SU-DHL-6 (cell line): ENCODE data around the gene SNAP91.

ENCODE experiments used
- H2AFZ ChIP-seq: fragments of 200-600 bp; sonication (generic); 2 replicates; pipeline ENCODE4 v1.6.1; 2014; ENCODE audit warnings: low read depth, mild to moderate bottlenecking, moderate library complexity, mixed read lengths, antibody characterized with exemption, low read length; ENCODE audit not compliant: severe bottlenecking
- H3F3A ChIP-seq: fragments of 200-600 bp; shearing (Covaris generic); 2 replicates; pipeline ENCODE4 v1.6.0; 2016; ENCODE audit warnings: antibody characterized with exemption, mild to moderate bottlenecking; ENCODE audit not compliant: insufficient read depth
- H3K27ac ChIP-seq: fragments of 200-600 bp; sonication (generic); 2 replicates; pipeline ENCODE4 v1.5.1; 2016; ENCODE audit warnings: low read depth, mild to moderate bottlenecking, low read length, moderate library complexity, mixed read lengths
- H3K27me3 ChIP-seq: fragments of 200-600 bp; sonication (generic), shearing (Covaris generic); 2 replicates; pipeline ENCODE4 v1.6.0; 2014; ENCODE audit warnings: mild to moderate bottlenecking, low read length
- H3K36me3 ChIP-seq: fragments of 200-600 bp; sonication (generic); 2 replicates; pipeline ENCODE4 v1.6.1; 2014; ENCODE audit warnings: mild to moderate bottlenecking, low read length, mixed read lengths
- H3K4me2 ChIP-seq: fragments of 300-600, 200-600 bp; shearing (Covaris generic), sonication (generic); 2 replicates; pipeline ENCODE4 v1.6.0; 2014; ENCODE audit warnings: low read length, low read depth, mild to moderate bottlenecking; ENCODE audit not compliant: poor library complexity, severe bottlenecking
- H3K4me3 ChIP-seq: fragments of 200-600 bp; sonication (generic); 2 replicates; pipeline ENCODE4 v1.5.1; 2014; ENCODE audit warnings: antibody characterized with exemption, low read length, mild to moderate bottlenecking, mixed read lengths; ENCODE audit not compliant: insufficient read depth, poor library complexity, severe bottlenecking
- H3K79me2 ChIP-seq: fragments of 200-600 bp; sonication (generic); 2 replicates; pipeline ENCODE4 v1.6.1; 2014; ENCODE audit warnings: mild to moderate bottlenecking, low read length, moderate library complexity; ENCODE audit not compliant: insufficient read depth
- H3K9ac ChIP-seq: fragments of 200-600 bp; sonication (generic); 2 replicates; pipeline ENCODE4 v1.7.0; 2014; ENCODE audit warnings: mild to moderate bottlenecking, low read length
- H3K9me2 ChIP-seq: fragments of 200-600 bp; sonication (generic); replicated peaks from 2 replicates; pipeline ENCODE4 v1.6.1; 2014; ENCODE audit warnings: low read length; ENCODE audit not compliant: insufficient read depth
- H3K9me3 ChIP-seq: fragments of 200-600 bp; sonication (generic); 2 replicates; pipeline ENCODE4 v1.6.1; 2014; ENCODE audit warnings: low read length, mixed read lengths; ENCODE audit not compliant: insufficient read depth
- H4K20me1 ChIP-seq: fragments of 200-600 bp; sonication (generic); 2 replicates; pipeline ENCODE4 v1.6.1; 2014; ENCODE audit warnings: low read depth, mild to moderate bottlenecking, antibody characterized with exemption, low read length, moderate library complexity, mixed read lengths
- CTCF ChIP-seq: fragments of 200-600 bp; sonication (generic); IDR thresholded peaks from one replicate; pipeline ENCODE4 v1.5.1; 2017; ENCODE audit warnings: antibody characterized with exemption, mild to moderate bottlenecking, low read length, moderate library complexity; ENCODE audit not compliant: insufficient read depth, poor library complexity, severe bottlenecking
- EZH2phosphoT487 ChIP-seq: fragments of 200-600 bp; sonication (generic), shearing (Covaris generic); conservative IDR thresholded peaks from 2 replicates; pipeline ENCODE4 v1.6.1; 2018; ENCODE audit warnings: mild to moderate bottlenecking, antibody characterized with exemption, low read length, moderate library complexity, mixed read lengths

Gene SNAP91

GRCh38 chr6:83685481-83685880 lies 23.4 kb downstream of the SNAP91 start:
- no peaks in the 10 kb centered on the region for H3K36me3 ChIP-seq
- H3K4me2 ChIP-seq, result no peak overlapping the region
- H2AFZ ChIP-seq, result no peak overlapping the region
- no peak for TF ChIP-seq CTCF
- TF ChIP-seq EZH2phosphoT487, result no peak
- H3K9me3 ChIP-seq, result no peaks in the 10 kb centered on the region
- no peaks in the 10 kb centered on the region for H3K9me2 ChIP-seq
- no peak overlapping the region for H3K4me3 ChIP-seq
- H3K79me2 ChIP-seq, result no peaks in the 10 kb centered on the region
- no peak overlapping the region for H3K27ac ChIP-seq
- no peaks in the 10 kb centered on the region for H3K27me3 ChIP-seq
- no peak overlapping the region for H3K9ac ChIP-seq
- no peaks in the 10 kb centered on the region for H3F3A ChIP-seq
- H4K20me1 ChIP-seq, result no peaks in the 10 kb centered on the region

GRCh38 chr6:83677791-83678190 lies 31.1 kb downstream of the SNAP91 start:
- H3K27me3 ChIP-seq, result no peaks in the 10 kb centered on the region
- H3F3A ChIP-seq, result no peaks in the 10 kb centered on the region
- no peak overlapping the region for H3K4me3 ChIP-seq
- TF ChIP-seq CTCF (no peak), EZH2phosphoT487 (no peak)
- H2AFZ ChIP-seq, result no peak overlapping the region
- H4K20me1 ChIP-seq, result no peaks in the 10 kb centered on the region
- H3K9me2 ChIP-seq, result no peaks in the 10 kb centered on the region
- no peak overlapping the region for H3K27ac ChIP-seq
- no peak overlapping the region for H3K4me2 ChIP-seq
- no peak overlapping the region for H3K9ac ChIP-seq
- H3K9me3 ChIP-seq, result no peaks in the 10 kb centered on the region
- no peaks in the 10 kb centered on the region for H3K79me2 ChIP-seq
- no peaks in the 10 kb centered on the region for H3K36me3 ChIP-seq

DNA sequence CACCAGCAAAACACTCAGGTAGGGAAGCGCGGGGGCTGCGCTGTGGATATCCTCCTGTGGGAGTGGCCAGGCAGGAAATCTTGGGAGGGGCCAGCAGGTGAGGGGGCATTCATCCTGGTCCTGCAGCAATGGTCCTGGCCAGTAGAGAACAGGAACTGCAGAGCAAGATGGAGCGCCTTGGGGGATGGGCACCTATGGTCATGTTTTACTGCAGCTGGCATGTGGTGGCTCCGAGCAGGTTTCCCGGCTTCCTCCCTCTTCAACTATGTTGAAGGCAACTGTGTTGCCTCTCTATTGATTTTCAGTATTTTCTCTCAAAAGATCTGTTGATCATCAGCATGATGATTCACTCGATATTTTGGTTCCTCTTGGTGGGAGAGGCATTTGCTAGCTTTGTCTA lies 70.9 kb downstream of the SNAP91 start:
- Histone ChIP-seq H3K27me3 (no peaks in the 10 kb centered on the region), H3K9me3 (no peaks in the 10 kb centered on the region), H3K9me2 (no peaks in the 10 kb centered on the region), H4K20me1 (no peaks in the 10 kb centered on the region), H3K9ac (no peak overlapping the region), H2AFZ (no peak overlapping the region), H3K36me3 (no peaks in the 10 kb centered on the region), H3F3A (no peaks in the 10 kb centered on the region), H3K79me2 (no peaks in the 10 kb centered on the region), H3K4me2 (no peak overlapping the region), H3K4me3 (no peak overlapping the region), H3K27ac (no peak overlapping the region)
- TF ChIP-seq CTCF (no peak), EZH2phosphoT487 (no peak)

DNA sequence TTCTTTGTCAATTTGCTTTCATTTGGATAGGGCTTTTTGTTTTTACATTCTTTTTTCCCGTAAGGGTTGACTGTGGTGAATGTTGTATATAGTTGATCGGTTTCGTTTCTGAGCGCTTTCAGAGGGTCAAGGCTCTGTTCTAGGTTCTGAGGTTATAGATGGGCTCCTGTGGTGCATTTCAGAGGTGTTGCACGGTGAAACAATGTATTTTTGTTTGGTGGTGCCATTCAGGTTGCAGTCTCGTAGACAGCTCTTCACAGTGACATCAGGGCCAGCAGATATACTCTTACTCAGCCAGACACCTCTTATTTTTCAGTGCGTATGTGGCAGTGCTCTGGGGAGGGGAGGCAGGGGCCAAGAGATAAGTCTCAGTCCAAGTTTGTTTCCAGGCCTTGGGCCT lies 72.1 kb downstream of the SNAP91 start:
- Histone ChIP-seq H3K27ac (no peak overlapping the region), H3K4me2 (no peak overlapping the region), H3K9ac (no peak overlapping the region), H3K4me3 (no peak overlapping the region), H3K27me3 (no peaks in the 10 kb centered on the region), H3K9me3 (no peaks in the 10 kb centered on the region), H4K20me1 (no peaks in the 10 kb centered on the region), H3K9me2 (no peaks in the 10 kb centered on the region), H2AFZ (no peak overlapping the region), H3K79me2 (no peaks in the 10 kb centered on the region), H3F3A (no peaks in the 10 kb centered on the region), H3K36me3 (no peaks in the 10 kb centered on the region)
- TF ChIP-seq EZH2phosphoT487 (no peak), CTCF (no peak)
